Measurements from ENCODE around the gene GGACT. TPM values are rescaled to one million over a fixed set of nuclear protein-coding genes. Genes with fewer than 3 reads are reported as not detected.

GGACT gene
- total and polyA plus RNA-seq, 2 of the 8 experiments (the other 6 are each of a cell fraction or from before 2014, with no cell fraction given), result 1.1 to 1.5 TPM

DNA sequence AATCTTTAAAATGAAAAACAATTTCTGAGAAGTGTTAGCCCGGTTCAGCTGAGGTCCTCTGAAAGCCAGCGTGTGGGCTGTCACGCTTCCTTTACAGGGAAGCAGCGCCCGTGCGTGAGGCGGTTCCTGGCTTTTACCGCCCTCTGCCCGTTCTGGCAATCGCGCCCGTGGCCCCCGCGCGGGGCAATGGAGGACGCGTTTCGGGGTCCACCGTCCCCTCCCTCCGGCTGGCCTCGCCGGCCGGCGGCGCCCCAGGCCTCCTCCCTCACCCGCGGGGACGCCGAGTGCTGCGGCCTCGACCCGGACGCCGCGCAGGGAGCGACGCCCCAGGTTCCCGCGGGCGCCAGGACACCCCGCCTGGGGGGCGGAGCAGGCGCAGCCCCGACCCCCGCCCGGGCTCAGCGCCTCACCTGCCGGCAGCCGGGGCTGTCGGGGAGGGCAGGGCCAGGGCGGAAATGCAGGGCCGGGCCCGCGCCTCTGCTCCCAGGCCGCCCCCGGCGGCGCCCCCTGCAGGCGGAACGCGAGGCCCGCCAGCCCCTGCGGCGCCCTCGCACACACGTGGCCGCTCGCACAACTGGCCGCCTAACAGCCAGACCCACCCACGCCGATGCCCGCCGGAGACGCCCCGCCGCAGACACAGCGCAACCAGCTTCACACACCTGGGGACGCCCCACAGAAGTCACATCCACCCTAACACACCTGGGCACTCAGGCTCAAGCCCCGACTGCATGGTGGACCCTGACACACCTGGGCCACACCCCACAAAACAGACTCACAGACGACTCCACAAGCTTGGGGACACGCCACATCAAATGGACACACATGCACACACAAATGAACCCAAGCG is at the start of gene GGACT (continued):
- TF ChIP-seq POU5F1 (IDR thresholded peaks at IDR 0.05; ENCODE audit: low read depth, low read length), result no peak
- TF ChIP-seq NANOG (IDR thresholded peaks at IDR 0.05; ENCODE audit: insufficient read depth, low read depth, low read length, poor library complexity, severe bottlenecking), result no peak
- TF ChIP-seq, protein P1, sequence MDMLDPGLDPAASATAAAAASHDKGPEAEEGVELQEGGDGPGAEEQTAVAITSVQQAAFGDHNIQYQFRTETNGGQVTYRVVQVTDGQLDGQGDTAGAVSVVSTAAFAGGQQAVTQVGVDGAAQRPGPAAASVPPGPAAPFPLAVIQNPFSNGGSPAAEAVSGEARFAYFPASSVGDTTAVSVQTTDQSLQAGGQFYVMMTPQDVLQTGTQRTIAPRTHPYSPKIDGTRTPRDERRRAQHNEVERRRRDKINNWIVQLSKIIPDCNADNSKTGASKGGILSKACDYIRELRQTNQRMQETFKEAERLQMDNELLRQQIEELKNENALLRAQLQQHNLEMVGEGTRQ (IDR thresholded peaks at IDR 0.05; ENCODE audit: low read length), result peak; percentile 56
- no peak for TF ChIP-seq CBX8 (IDR thresholded peaks at IDR 0.05; ENCODE audit: borderline replicate concordance, low read depth, low read length)
- TF ChIP-seq, protein P2, sequence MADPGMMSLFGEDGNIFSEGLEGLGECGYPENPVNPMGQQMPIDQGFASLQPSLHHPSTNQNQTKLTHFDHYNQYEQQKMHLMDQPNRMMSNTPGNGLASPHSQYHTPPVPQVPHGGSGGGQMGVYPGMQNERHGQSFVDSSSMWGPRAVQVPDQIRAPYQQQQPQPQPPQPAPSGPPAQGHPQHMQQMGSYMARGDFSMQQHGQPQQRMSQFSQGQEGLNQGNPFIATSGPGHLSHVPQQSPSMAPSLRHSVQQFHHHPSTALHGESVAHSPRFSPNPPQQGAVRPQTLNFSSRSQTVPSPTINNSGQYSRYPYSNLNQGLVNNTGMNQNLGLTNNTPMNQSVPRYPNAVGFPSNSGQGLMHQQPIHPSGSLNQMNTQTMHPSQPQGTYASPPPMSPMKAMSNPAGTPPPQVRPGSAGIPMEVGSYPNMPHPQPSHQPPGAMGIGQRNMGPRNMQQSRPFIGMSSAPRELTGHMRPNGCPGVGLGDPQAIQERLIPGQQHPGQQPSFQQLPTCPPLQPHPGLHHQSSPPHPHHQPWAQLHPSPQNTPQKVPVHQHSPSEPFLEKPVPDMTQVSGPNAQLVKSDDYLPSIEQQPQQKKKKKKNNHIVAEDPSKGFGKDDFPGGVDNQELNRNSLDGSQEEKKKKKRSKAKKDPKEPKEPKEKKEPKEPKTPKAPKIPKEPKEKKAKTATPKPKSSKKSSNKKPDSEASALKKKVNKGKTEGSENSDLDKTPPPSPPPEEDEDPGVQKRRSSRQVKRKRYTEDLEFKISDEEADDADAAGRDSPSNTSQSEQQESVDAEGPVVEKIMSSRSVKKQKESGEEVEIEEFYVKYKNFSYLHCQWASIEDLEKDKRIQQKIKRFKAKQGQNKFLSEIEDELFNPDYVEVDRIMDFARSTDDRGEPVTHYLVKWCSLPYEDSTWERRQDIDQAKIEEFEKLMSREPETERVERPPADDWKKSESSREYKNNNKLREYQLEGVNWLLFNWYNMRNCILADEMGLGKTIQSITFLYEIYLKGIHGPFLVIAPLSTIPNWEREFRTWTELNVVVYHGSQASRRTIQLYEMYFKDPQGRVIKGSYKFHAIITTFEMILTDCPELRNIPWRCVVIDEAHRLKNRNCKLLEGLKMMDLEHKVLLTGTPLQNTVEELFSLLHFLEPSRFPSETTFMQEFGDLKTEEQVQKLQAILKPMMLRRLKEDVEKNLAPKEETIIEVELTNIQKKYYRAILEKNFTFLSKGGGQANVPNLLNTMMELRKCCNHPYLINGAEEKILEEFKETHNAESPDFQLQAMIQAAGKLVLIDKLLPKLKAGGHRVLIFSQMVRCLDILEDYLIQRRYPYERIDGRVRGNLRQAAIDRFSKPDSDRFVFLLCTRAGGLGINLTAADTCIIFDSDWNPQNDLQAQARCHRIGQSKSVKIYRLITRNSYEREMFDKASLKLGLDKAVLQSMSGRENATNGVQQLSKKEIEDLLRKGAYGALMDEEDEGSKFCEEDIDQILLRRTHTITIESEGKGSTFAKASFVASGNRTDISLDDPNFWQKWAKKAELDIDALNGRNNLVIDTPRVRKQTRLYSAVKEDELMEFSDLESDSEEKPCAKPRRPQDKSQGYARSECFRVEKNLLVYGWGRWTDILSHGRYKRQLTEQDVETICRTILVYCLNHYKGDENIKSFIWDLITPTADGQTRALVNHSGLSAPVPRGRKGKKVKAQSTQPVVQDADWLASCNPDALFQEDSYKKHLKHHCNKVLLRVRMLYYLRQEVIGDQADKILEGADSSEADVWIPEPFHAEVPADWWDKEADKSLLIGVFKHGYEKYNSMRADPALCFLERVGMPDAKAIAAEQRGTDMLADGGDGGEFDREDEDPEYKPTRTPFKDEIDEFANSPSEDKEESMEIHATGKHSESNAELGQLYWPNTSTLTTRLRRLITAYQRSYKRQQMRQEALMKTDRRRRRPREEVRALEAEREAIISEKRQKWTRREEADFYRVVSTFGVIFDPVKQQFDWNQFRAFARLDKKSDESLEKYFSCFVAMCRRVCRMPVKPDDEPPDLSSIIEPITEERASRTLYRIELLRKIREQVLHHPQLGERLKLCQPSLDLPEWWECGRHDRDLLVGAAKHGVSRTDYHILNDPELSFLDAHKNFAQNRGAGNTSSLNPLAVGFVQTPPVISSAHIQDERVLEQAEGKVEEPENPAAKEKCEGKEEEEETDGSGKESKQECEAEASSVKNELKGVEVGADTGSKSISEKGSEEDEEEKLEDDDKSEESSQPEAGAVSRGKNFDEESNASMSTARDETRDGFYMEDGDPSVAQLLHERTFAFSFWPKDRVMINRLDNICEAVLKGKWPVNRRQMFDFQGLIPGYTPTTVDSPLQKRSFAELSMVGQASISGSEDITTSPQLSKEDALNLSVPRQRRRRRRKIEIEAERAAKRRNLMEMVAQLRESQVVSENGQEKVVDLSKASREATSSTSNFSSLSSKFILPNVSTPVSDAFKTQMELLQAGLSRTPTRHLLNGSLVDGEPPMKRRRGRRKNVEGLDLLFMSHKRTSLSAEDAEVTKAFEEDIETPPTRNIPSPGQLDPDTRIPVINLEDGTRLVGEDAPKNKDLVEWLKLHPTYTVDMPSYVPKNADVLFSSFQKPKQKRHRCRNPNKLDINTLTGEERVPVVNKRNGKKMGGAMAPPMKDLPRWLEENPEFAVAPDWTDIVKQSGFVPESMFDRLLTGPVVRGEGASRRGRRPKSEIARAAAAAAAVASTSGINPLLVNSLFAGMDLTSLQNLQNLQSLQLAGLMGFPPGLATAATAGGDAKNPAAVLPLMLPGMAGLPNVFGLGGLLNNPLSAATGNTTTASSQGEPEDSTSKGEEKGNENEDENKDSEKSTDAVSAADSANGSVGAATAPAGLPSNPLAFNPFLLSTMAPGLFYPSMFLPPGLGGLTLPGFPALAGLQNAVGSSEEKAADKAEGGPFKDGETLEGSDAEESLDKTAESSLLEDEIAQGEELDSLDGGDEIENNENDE (IDR thresholded peaks at IDR 0.05; ENCODE audit: insufficient replicate concordance, low read length), result no peak
- no peak for TF ChIP-seq RNF2 (IDR thresholded peaks at IDR 0.05; ENCODE audit: borderline replicate concordance, low read depth, low read length, missing control alignments, poor library complexity, severe bottlenecking)
- TF ChIP-seq CHD1 (IDR thresholded peaks at IDR 0.05; ENCODE audit: low read depth, low read length), result no peak
- peak; percentile 77 for TF ChIP-seq ASH2L (IDR thresholded peaks at IDR 0.05; ENCODE audit: low read length)

Data from H1 (cell line).